Endothelial cell of umbilical vein (primary cell): ENCODE results near the gene LHPP. TPM values are rescaled to one million over a fixed set of nuclear protein-coding genes. Genes with fewer than 3 reads are reported as not detected.

Source experiments
- BruUV-seq: library from RNA; stranded (reverse); fragments of 400-500 nt; replicated peaks from 2 replicates; lab custom pipeline; 2021; lab: Mats Ljungman, UMichigan
- CTCF ChIA-PET: fragments of 300-600, 350-600 bp; sonication (Branson Sonifier 250); formaldehyde crosslinking; loops from one replicate; lab custom pipeline; 2021; ENCODE audit warnings: antibody characterized with exemption, inconsistent platforms; lab: Charles Lee
- POLR2A ChIA-PET: fragments of 300-600, 350-600 bp; sonication (Branson Sonifier 250); formaldehyde crosslinking; loops from one replicate; lab custom pipeline; 2021; ENCODE audit warnings: antibody characterized with exemption, inconsistent platforms; lab: Charles Lee
- DNase-seq: peaks from one replicate; pipeline ENCODE4 v3.0.0-alpha.2; 2011; ENCODE audit warnings: low read depth, low spot score
- FAIRE-seq: peaks from 2 replicates; lab custom pipeline; 2011; peaks lifted over from hg19 to GRCh38; lab: Jason Lieb, UNC
- H2AFZ ChIP-seq: 2 replicates; pipeline ENCODE4 v1.6.0; 2012; ENCODE audit warnings: low read depth, low read length, control low read depth, inconsistent platforms
- H3K27ac ChIP-seq: 2 replicates; pipeline ENCODE4 v1.5.1; 2011; ENCODE audit warnings: low read depth, mild to moderate bottlenecking, control low read depth, low read length, moderate library complexity; ENCODE audit not compliant: insufficient read depth
- H3K27me3 ChIP-seq, 2 experiments: 2 replicates each; pipeline versions ENCODE4 v1.6.0 to v1.6.1; 2011; ENCODE audit warnings: low read length in 2 of 2, mixed read lengths in 1 of 2; ENCODE audit not compliant: control insufficient read depth in 2 of 2, insufficient read depth in 2 of 2
- H3K36me3 ChIP-seq, 2 experiments: 2 replicates in 1 of 2; 3 replicates in 1 of 2; pipeline ENCODE4 v1.5.1; 2011; ENCODE audit warnings: low read length in 2 of 2, mild to moderate bottlenecking in 1 of 2, moderate library complexity in 1 of 2; ENCODE audit not compliant: control insufficient read depth in 2 of 2, insufficient read depth in 2 of 2; ENCODE audit errors: extremely low read depth in 1 of 2
- H3K4me1 ChIP-seq: 3 replicates; pipeline ENCODE4 v1.5.1; 2011; ENCODE audit warnings: mild to moderate bottlenecking, low read length; ENCODE audit not compliant: control insufficient read depth, insufficient read depth; ENCODE audit errors: extremely low read depth
- H3K4me2 ChIP-seq: 2 replicates; pipeline ENCODE4 v1.6.1; 2011; ENCODE audit warnings: low read length, control low read depth, mixed read lengths; ENCODE audit not compliant: insufficient read depth
- H3K4me3 ChIP-seq, 3 experiments: fragments of 200-600 bp in 1 of 3; sonication (generic), shearing (Covaris generic) in 1 of 3; replicated peaks in 1 of 3; 2 replicates each; pipeline ENCODE4 v1.5.1; 2011 to 2016; ENCODE audit warnings: control low read depth in 3 of 3, low read length in 3 of 3, mild to moderate bottlenecking in 2 of 3, inconsistent platforms in 1 of 3, low read depth in 1 of 3, moderate library complexity in 1 of 3; ENCODE audit not compliant: insufficient read depth in 1 of 3
- H3K79me2 ChIP-seq: 2 replicates; pipeline ENCODE4 v1.6.0; 2012; ENCODE audit warnings: low read length, inconsistent platforms; ENCODE audit not compliant: control insufficient read depth, insufficient read depth
- H3K9ac ChIP-seq: replicated peaks from 2 replicates; pipeline ENCODE3; 2011; ENCODE audit warnings: low read length, control low read depth; ENCODE audit not compliant: insufficient read depth; ENCODE audit errors: extremely low read depth
- H3K9me1 ChIP-seq: replicated peaks from 3 replicates; pipeline ENCODE4 v1.6.0; 2011; ENCODE audit warnings: mild to moderate bottlenecking, low read length; ENCODE audit not compliant: control insufficient read depth, insufficient read depth; ENCODE audit errors: extremely low read depth
- H3K9me3 ChIP-seq: replicated peaks from 2 replicates; pipeline ENCODE4 v1.5.1; 2012; ENCODE audit warnings: low read length, inconsistent platforms; ENCODE audit not compliant: control insufficient read depth, insufficient read depth
- H4K20me1 ChIP-seq: replicated peaks from 2 replicates; pipeline ENCODE3; 2011; ENCODE audit warnings: mild to moderate bottlenecking, low read length; ENCODE audit not compliant: control insufficient read depth, insufficient read depth; ENCODE audit errors: extremely low read depth
- EZH2 ChIP-seq: IDR thresholded peaks from 2 replicates; pipeline ENCODE4 v1.6.1; 2012; ENCODE audit warnings: borderline replicate concordance, low read depth, mild to moderate bottlenecking, moderate library complexity, low read length, inconsistent platforms; ENCODE audit not compliant: severe bottlenecking
- FOS ChIP-seq: IDR thresholded peaks from 2 replicates; pipeline ENCODE4 v1.6.1; 2011; ENCODE audit warnings: mild to moderate bottlenecking, low read length, moderate library complexity, borderline replicate concordance; ENCODE audit not compliant: insufficient read depth
- GATA2 ChIP-seq: IDR thresholded peaks from 2 replicates; pipeline ENCODE4 v1.7.0; 2011; ENCODE audit warnings: low read depth, mild to moderate bottlenecking, moderate library complexity, mixed read lengths, low read length; ENCODE audit not compliant: insufficient read length, insufficient read depth
- MYC ChIP-seq: IDR thresholded peaks from one replicate; pipeline ENCODE4 v1.6.1; 2011; ENCODE audit warnings: mild to moderate bottlenecking, low read depth, low read length
- POLR2A ChIP-seq: IDR thresholded peaks from 2 replicates; pipeline ENCODE4 v1.6.1; 2012; ENCODE audit warnings: low read depth, mild to moderate bottlenecking, control low read depth, low read length
- POLR2AphosphoS5 ChIP-seq: IDR thresholded peaks from 2 replicates; pipeline ENCODE4 v1.6.1; 2012; ENCODE audit warnings: low read depth, mild to moderate bottlenecking, control low read depth, low read length, moderate library complexity; ENCODE audit not compliant: insufficient read depth
- dilution Hi-C: fragments of 300-500 bp; cut with MboI; formaldehyde crosslinking; loops from one replicate; pipeline ENCODE4 v1.15.0; 2019; ENCODE audit warnings: low sequenced_read_pairs; ENCODE audit not compliant: extremely low pct_ligation_motif_present
- intact Hi-C: fragments of 100-400 bp; cut with micrococcal nuclease; formaldehyde crosslinking; loops from one replicate; pipeline ENCODE4 v1.10.0; 2022
- polyA plus RNA-seq, 4 experiments: library from polyadenylated mRNA; depleted of rRNA in 3 of 4; stranded (reverse) in 3 of 4; unstranded in 1 of 4; fragments of >200 nt; gene quantifications; 2 replicates each; pipeline versions ENCODE4 v1.2.1 to v1.2.3, GENCODE V29; 2011 to 2012; ENCODE audit warnings: missing spikeins in 1 of 4
- total RNA-seq: library from RNA; stranded (reverse); gene quantifications from 2 replicates; pipeline ENCODE4 v1.2.3, GENCODE V29; 2021
- TF ChIP-seq, protein P1 (sequence below), 2 donors: IDR thresholded peaks; 1 replicate in 1 of 2; 2 replicates in 1 of 2; pipeline ENCODE4 v1.5.1; 2011; ENCODE audit warnings: low read length in 2 of 2, mild to moderate bottlenecking in 2 of 2, moderate library complexity in 2 of 2, control low read depth in 1 of 2, inconsistent platforms in 1 of 2, low read depth in 1 of 2; ENCODE audit not compliant: insufficient read depth in 1 of 2; ENCODE audit errors: extremely low read depth in 1 of 2
- TF ChIP-seq, protein P2 (sequence below): IDR thresholded peaks from 2 replicates; pipeline ENCODE4 v1.6.1; 2011; ENCODE audit not compliant: insufficient read depth, insufficient read length

Gene LHPP
- total and polyA plus RNA-seq, 2 donors (not counting 3 experiments of a cell fraction or from before 2014, with no cell fraction given), result 5.8 to 11.2 TPM

DNA sequence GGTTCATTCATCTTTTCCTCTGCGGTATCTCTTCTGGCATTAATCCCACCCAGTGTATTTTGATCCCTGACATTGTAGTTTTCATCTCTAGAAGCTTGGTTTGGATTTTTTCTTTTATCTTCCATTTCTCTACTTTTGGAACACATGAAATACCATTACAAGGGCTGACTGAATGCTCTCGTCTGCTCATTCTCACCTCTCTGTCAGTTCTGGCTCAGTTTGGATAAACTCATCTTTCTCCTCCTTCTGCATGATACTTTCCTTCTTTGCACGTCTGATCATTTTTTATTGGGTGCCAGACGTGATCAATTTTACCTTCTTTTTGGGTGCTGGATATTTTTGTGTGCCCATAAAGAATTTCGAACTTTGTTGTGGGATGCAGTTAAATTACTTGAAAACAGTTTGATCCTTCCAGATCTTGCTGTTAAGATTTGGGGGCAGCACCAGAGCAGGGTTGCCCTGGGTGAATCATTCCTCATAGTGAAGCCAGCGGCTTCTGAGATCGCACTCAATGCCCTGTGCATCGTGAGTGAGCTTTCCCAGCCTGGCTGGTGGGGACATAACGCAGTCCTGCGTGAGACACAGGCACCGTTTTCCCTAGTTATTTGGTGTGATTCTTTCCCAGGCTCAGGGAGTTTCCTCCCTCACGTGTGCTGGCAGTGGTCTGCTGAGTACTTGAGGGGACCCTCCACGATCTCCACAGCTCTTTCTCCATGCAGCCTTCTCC, 53.8 kb downstream of the LHPP start:
- no peak overlapping the region for H3K4me3 ChIP-seq
- no peaks in the 10 kb centered on the region for H3K79me2 ChIP-seq
- H3K9me1 ChIP-seq, result no peaks in the 10 kb centered on the region
- H3K27ac ChIP-seq, result no peak overlapping the region
- POLR2A ChIA-PET, result interaction anchor here (0.6 kb wide), 1 partner anchor 376 kb away, joined by 7 read pairs; no protein-coding TSS in a partner anchor
- no peaks in the 10 kb centered on the region for H3K4me1 ChIP-seq
- CTCF ChIA-PET, result no interaction called here
- H3K36me3 ChIP-seq, result no peaks in the 10 kb centered on the region
- no peak overlapping the region for H3K9ac ChIP-seq
- no peak overlapping the region for H2AFZ ChIP-seq
- no peaks in the 10 kb centered on the region for H4K20me1 ChIP-seq
- TF ChIP-seq MYC (no peak), FOS (no peak), EZH2 (no peak), GATA2 (no peak), POLR2AphosphoS5 (no peak), POLR2A (no peak)
- TF ChIP-seq, protein P1, sequence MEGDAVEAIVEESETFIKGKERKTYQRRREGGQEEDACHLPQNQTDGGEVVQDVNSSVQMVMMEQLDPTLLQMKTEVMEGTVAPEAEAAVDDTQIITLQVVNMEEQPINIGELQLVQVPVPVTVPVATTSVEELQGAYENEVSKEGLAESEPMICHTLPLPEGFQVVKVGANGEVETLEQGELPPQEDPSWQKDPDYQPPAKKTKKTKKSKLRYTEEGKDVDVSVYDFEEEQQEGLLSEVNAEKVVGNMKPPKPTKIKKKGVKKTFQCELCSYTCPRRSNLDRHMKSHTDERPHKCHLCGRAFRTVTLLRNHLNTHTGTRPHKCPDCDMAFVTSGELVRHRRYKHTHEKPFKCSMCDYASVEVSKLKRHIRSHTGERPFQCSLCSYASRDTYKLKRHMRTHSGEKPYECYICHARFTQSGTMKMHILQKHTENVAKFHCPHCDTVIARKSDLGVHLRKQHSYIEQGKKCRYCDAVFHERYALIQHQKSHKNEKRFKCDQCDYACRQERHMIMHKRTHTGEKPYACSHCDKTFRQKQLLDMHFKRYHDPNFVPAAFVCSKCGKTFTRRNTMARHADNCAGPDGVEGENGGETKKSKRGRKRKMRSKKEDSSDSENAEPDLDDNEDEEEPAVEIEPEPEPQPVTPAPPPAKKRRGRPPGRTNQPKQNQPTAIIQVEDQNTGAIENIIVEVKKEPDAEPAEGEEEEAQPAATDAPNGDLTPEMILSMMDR (IDR thresholded peaks at IDR 0.05; ENCODE audit: extremely low read depth in 1 of 2, insufficient read depth in 1 of 2, low read depth in 1 of 2, low read length in 2 of 2), result no peak
- TF ChIP-seq, protein P2, sequence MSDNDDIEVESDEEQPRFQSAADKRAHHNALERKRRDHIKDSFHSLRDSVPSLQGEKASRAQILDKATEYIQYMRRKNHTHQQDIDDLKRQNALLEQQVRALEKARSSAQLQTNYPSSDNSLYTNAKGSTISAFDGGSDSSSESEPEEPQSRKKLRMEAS, result no peak
- H3K27me3 ChIP-seq, result no peaks in the 10 kb centered on the region
- DNase-seq (no peak), FAIRE-seq (no peak)
- H3K4me2 ChIP-seq, result no peak overlapping the region
- intact Hi-C loops (no loop called here), dilution Hi-C loops (no loop called here)
- no TSS peak for BruUV-seq
- no peaks in the 10 kb centered on the region for H3K9me3 ChIP-seq
